HPDE6-E6E7 (cell line): Measurements from ENCODE around the gene SEMA4C.

Source experiments
- DNase-seq: peaks from one replicate; pipeline ENCODE4 v3.0.0; 2011; ENCODE audit warnings: missing footprints; ENCODE audit errors: extremely low spot score

The SEMA4C gene

GRCh38 chr2:96843538-96844268 lies 26.2 kb downstream of the SEMA4C start, which contains the start of gene ANKRD23:
ANKRD23 (minus strand) TSS chr2:96844021; CDS start chr2:96843992, 29 bp downstream.
- DNase-seq, result no peak

- DNase-seq, result no peak
Measured at GRCh38 chr2:96842600-96842999, 27.3 kb downstream of the SEMA4C start.

GRCh38 chr2:96841701-96842495 lies 28.0 kb downstream of the SEMA4C start:
- no peak for DNase-seq

- DNase-seq, result no peak
Measured at GRCh38 chr2:96839875-96840850, 29.7 kb downstream of the SEMA4C start.

GRCh38 chr2:96839293-96839874 lies 30.5 kb downstream of the SEMA4C start:
- DNase-seq, result no peak

- no peak for DNase-seq
Measured at GRCh38 chr2:96838345-96839292, 31.3 kb downstream of the SEMA4C start.

GRCh38 chr2:96837575-96837974 lies 32.3 kb downstream of the SEMA4C start:
- no peak for DNase-seq

- DNase-seq, result no peak
Measured at GRCh38 chr2:96835830-96836229, 34.0 kb downstream of the SEMA4C start.

GRCh38 chr2:96832754-96833507 lies 36.9 kb downstream of the SEMA4C start:
- no peak for DNase-seq

- DNase-seq, result no peak
Measured at GRCh38 chr2:96832408-96832753, 37.5 kb downstream of the SEMA4C start.

GRCh38 chr2:96831679-96832078 lies 38.2 kb downstream of the SEMA4C start:
- no peak for DNase-seq

GRCh38 chr2:96830044-96830562 lies 39.8 kb downstream of the SEMA4C start:
- DNase-seq, result no peak

- DNase-seq, result no peak
Measured at GRCh38 chr2:96828874-96829273, 41.0 kb downstream of the SEMA4C start.

- no peak for DNase-seq
Measured at GRCh38 chr2:96828436-96828835, 41.4 kb downstream of the SEMA4C start.

- DNase-seq, result no peak
Measured at GRCh38 chr2:96826546-96827278, 43.2 kb downstream of the SEMA4C start.

GRCh38 chr2:96825057-96825456 lies 44.8 kb downstream of the SEMA4C start:
- DNase-seq, result no peak

- DNase-seq, result no peak
Measured at GRCh38 chr2:96824079-96824870, 45.6 kb downstream of the SEMA4C start.

GRCh38 chr2:96823198-96823597 lies 46.7 kb downstream of the SEMA4C start:
- DNase-seq, result no peak
